SH-SY5Y (cell line): ENCODE measurements around the gene ATP8A2.
A peak's percentile ranks its signal among the peaks of the same experiment; 100 is the strongest.

Source experiments
- GATA2 ChIP-seq: IDR thresholded peaks from 2 replicates; pipeline ENCODE4 v1.6.1; 2011; ENCODE audit warnings: mild to moderate bottlenecking, low read depth, low read length
- GATA3 ChIP-seq: IDR thresholded peaks from 2 replicates; pipeline ENCODE4 v1.6.1; 2011; ENCODE audit warnings: low read depth, mild to moderate bottlenecking, low read length, moderate library complexity

ATP8A2 gene

DNA sequence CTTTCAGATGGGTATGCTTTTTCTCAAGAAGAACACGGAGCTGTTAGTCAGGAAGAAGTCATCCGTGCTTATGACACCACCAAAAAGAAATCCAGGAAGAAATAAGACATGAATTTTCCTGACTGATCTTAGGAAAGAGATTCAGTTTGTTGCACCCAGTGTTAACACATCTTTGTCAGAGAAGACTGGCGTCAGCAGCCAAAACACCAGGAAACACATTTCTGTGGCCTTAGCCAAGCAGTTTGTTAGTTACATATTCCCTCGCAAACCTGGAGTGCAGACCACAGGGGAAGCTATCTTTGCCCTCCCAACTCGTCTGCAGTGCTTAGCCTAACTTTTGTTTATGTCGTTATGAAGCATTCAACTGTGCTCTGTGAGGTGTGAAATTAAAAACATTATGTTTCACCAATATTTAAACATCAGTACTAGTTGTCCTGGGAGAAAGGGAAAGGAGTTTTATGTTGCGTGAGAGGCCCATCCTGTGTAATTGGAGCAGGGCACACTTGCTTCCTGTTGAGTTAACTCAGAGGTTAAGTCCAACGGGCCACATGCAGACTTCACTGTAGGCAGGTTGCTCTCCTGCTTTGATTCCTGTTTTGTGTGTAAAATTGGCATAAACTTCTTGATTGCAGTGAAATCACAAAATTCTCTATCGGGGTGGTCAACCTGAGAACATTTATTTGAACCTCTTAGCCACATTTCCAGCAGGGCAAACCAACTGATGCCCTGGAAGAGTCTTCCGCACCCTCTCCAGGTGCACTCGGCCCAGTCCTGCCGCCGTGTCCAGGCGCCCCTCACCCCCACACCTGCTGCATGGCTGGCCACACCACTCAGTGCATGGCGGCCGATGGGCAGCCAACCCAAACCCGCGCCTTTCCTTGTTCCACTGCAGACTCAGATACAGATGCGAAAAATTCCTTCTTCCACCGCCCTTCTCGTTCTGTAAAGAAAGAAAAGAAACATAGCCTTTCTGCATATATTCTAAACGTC is 648.4 kb downstream of the ATP8A2 start:
- TF ChIP-seq GATA3 (no peak), GATA2 (no peak)

DNA sequence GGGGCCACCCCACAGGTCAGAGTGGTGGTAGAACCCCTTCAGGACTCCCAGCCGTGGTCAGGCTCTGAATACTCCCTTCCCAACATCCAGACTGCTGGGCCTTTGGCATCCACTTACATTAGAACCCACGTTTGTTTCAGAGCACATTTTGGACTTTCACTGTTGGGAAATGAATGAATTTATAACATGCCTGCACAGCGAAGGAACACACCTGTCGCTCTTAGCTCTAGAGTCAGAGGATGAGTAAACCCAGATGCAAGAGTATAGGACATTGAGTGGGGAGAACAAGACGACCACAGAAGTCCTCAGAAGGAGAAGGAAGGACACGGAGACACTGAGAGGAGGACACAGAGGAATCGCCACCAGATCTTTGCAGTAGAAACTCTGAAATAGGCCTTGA is 649.1 kb downstream of the ATP8A2 start:
- TF ChIP-seq GATA2 (no peak), GATA3 (no peak)

DNA sequence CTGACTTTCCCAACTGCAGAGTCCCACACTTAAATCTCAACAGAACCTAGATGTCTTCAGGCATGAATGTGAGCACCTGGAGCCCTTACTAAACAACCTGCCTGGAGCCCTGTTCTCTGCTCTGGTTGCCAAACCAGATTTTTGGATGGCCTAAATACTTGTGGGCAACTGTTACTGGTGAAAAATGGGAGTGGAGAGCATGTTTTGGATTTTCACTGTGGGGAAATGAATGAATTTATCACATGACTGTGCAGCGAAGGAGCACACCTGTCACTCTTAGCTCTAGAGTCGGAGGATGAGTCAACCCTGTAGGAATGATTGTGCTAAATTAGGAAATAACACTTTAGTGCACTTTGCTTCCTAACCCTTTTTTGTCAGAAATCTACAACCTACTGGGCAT is 649.7 kb downstream of the ATP8A2 start:
- TF ChIP-seq GATA3 (no peak), GATA2 (no peak)

DNA sequence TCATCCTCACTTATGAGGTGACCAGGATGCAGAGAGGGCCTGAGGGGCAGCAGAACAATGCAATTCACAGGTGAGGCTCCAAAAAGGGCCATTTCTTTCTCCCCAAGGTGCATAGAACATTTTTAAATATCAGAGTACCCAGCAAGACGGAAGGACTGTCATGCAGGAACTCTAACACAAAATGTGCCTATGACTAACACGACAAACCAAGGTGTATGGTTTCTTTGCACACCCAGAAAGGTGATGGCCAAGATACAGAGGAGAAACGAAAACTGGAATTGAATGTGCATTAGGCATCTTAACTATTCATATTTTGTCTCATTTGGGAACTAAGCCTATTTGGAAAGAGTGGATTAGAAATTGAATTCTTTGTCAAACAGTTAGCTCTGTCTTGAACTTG is 650.2 kb downstream of the ATP8A2 start:
- TF ChIP-seq GATA2 (no peak), GATA3 (no peak)

DNA sequence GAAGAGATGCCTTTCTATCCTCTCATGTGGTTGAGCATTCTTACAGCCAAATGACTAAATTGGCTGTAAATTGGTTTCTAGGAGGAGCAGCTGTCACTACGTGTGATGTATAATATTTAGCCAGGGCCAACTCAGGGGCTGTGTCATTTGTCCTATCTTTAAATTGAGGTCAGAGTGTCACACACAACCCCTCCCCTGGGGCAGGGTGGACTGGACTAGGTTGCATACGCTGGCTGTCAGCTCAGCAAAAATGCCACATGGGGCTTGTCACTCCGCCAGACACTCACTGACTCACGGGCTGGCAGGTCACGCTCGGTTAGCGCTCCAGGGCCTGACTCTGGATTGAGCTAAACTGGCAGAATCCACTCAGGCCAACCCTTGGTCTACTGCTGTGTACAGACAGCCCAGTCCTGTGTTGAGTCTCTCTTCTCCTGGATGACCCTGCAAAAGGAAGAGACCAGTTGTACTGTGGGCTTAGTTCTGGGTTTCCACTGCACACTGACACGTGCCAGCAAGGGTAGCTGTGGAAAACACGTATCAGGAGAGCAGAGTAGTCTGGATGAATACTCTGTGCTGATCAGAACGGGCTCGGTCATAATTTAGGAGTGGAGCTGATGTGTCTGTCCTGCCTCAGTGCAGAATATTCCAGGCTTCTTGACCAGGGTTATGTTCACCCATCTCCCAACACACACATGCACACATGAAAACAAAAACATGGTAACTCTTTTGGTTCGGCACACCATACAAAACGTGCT is 650.9 kb downstream of the ATP8A2 start:
- TF ChIP-seq GATA2 (peak; percentile 21; the same call in 1 of the 2 replicates), GATA3 (no peak)

DNA sequence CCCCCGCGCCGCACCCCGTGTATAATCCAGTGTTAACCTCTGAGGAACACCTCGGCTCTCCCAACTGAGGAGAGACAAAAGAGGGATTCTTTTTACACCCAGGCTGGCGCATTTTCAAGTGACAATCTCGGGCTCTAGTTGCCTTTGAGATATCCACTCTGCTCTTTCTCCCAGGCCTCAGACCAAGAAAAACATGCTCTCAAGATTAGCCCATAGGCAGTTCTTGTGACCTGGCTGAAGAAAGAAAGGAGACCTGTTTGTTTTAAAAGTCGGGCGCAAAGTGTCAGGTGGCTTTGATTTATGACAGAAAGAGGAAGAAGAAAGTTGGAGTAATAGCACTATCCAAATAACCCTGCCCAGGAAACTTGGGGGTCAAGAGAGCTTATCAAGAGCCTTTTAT is 652.8 kb downstream of the ATP8A2 start:
- TF ChIP-seq GATA3 (no peak), GATA2 (no peak)

DNA sequence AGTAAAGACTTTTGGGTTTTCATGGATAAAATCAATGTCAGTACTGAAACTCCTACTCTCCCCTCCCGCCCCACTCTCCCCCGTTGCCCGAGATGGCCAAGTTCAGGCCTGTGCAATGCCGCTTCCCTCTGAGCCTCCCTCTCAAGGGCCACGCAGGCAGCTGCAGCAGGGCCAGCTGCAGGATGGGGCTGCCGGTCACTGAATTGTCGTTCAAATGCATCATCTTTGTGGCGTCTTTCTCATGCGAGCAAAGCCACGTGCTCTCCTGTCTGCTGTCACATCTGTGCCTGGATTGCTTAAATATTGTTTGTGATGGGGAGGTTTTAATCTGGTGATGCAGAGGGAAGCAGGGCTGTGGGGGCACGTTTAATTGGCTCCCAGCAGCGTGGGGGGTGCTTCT is 653.4 kb downstream of the ATP8A2 start:
- TF ChIP-seq GATA2, result no peak
- no peak for TF ChIP-seq GATA3

DNA sequence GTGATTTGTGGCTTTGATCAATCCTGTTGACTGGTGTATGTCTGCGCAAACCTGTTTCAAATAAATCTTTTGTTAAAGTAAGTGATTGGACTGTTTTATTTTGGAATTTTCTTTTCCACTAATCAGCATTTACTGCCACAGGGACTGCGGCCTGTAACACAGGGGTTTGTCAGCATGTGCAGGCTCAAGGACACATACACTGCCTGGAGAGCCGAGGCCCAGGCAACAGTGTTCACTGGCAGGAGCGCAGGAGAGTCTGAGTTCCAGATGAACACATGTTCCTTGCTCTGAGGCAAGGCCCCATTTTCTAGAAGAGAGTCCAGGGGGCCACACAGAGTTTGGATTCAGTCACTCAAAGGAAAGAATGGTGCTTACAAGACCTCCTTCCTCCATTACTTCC is 654.0 kb downstream of the ATP8A2 start:
- TF ChIP-seq GATA3, result no peak
- no peak for TF ChIP-seq GATA2

DNA sequence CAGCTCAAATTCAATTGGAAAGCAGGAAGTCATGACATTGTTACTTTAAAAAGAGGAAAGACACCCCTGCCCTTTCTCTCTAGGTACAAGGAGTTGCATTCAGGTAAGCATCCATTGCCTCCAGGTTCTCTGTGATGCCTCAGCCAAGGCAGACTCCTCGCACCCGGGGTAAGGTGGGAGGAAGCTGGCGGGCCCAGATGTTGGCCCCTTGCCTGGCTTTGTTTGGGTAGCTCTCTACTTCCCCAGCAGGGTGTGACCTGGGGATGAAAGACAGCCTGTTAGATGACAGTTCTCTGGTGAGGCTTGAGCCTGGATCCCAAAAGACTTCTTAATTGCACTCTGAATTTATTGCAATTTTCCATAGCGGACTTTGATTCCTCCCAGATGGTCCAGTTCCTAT is 654.4 kb downstream of the ATP8A2 start:
- no peak for TF ChIP-seq GATA3
- TF ChIP-seq GATA2, result no peak

DNA sequence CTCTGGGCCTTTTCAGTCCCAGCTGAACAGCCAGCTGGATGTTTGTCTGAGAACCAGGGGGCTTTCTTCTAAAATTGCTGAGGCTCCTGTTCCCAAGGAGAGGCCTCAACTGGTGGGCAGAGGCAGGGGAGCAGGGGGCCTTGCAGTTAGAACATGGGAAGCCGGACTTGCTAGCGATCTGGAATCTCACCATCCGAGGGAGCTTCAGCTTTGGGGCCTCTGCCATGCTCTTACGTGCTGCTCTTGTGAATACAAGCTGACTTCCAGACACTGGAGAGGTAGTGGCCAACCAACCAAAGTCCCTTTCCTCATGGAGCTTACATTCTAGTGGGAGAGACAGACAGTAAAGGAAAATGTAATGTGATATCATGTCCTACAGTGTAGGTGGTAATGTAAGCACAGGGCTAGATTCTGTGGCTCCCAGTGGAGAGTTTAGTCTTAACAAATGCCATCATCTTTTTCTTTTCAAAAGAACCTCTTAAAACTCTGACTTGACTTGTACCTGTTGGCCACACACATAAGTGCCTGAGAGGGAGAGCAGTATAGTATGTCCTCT is 657.9 kb downstream of the ATP8A2 start:
- TF ChIP-seq GATA3, result no peak
- TF ChIP-seq GATA2, result no peak

DNA sequence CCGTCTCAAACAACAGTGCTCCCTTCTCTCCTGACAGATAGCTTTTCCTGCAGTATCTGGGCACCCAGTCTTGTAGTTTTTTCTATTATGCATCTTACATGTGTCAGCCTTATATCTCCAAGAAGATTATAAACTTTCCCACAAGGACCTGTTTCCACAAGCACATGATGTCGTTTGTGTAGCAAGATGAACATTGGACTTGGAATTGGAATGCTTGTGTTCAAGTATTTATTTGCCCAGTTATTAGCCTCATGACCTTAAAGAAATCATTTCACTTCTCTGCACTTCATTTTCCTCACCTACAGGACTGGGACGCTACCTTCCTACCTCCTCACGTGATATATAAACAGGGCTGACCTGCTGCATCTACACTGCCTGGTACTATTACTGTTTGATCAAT is 658.6 kb downstream of the ATP8A2 start:
- TF ChIP-seq GATA3 (no peak), GATA2 (no peak)

DNA sequence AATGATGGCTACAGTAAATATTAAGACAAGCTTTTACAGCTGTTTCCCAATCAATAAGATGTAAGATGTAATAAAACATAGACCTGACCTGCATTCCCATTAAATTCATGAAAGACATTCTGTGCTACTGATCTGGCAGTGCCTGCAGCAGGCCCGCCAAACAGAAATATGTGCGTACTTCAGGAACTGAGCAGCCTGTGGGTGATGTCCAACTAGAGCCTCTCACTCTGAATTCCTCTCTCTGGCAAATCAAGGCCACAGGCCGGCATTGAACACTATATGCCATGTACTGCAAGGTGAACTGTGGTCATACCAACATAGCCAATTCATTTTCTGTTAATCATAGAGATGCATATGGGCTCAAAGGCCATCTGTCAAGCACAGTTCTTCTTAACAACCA is 662.2 kb downstream of the ATP8A2 start:
- TF ChIP-seq GATA2 (no peak), GATA3 (no peak)

DNA sequence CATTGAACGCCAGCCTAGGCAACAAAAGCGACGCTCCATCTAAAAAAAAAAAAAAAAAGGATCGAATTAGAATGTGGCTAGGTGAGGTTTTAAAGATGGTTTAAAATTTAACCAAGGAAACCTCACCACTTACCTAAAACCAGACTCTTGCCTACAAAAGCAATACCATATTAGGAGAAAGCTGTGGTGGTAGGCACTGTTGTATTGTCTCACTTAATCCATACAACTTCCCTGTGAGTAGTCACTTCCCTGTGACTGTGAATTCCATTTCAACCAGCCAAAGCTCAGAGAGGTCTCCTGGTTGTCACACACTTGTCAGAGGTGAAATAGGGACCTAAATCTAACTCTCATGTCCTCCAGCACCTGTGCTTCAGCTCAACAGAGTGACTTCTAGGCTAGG is 664.6 kb downstream of the ATP8A2 start:
- TF ChIP-seq GATA2 (no peak), GATA3 (no peak)

DNA sequence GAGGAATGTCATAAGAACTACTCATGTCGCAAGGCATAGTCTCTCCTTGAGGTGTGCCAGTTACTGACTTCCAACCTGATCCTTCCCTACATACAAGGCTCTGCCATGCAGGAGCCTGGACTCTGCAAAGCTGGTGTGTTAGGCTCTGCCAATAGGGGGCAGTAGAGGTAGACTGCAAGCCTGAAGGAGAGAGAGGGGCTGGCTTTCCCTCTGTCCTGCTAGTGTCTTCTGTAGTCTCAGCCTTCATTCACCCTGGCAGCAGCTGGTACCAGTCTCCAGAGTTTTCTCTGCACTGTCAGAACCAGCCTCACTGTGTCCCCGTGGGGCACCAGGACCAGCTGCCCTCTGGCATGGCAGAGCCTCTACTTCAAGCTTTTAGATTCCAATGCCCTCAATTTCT is 665.5 kb downstream of the ATP8A2 start:
- TF ChIP-seq GATA3, result no peak
- no peak for TF ChIP-seq GATA2

DNA sequence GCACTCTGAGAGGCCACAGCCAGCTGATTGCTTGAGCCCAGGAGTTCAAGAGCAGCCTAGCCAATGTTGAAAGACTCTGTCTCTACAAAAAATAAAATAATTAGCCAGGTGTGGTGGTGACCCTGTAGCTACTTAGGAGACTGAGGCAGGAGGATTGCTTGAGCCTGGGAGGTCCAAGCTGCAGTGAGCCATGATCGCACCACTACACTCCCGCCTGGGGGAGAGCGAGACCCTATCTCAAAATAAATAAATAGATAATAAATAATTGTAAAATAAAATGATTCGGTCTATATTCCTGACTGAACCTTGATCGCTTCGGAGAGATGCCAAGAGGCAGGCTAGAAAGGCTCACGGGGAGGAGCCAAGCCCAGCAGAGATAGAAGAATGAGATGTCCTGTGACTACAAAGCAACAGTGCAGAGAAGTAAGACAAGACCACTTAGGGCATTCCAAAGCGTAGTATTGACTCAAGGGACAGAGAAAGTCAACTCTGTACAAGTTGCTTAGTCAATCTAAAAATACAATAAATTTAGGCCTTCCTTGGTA is 667.2 kb downstream of the ATP8A2 start:
- TF ChIP-seq GATA3, result no peak
- no peak for TF ChIP-seq GATA2

DNA sequence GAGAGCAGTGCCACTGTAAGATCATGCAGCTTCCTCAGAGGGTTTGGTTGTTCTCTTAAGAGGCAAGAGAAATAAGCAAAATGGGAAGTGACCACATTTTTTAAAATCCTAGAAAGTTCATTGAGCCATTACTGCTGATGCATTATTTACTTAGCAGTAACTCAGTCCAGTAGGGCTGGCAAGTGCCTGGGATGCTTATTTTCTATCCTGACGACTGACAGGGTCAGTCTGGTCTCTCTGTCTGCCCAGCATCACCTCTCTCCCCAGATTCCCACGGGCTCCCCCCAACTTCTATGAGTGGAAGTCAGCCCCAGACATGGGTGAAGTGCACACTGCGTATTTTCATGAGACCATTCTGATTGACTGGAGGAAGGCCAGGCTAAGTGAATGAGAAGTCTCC is 669.7 kb downstream of the ATP8A2 start:
- TF ChIP-seq GATA2 (no peak), GATA3 (no peak)

DNA sequence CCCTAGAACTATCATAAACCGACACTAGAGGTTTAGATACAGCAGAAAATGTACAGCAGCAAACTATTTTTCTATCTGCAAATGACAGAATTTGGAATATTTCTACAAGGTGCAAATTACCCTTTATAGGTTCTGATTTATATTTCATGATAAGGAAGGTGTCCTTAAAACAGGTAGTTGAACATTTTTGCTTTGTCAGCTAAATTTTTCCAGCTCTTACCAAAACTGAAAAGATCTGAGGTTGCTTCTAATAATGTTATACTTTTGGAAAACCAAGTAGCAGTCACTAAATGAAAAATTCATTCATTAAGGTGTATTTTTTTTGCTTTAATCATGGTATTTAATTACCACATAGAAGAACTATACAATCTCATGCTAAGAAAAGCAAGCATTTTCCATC is 671.0 kb downstream of the ATP8A2 start:
- no peak for TF ChIP-seq GATA2
